ENCODE data around the gene PROX1. TPM values are rescaled to one million over a fixed set of nuclear protein-coding genes. Genes with fewer than 3 reads are reported as not detected.

Gene PROX1
- total RNA-seq, 4 donors from 2014 or later, result 1.9 to 3.2 (median 2.5) TPM

GRCh38 chr1:214067397-214067796 is 79.6 kb downstream of the PROX1 start:
- no peaks in the 10 kb centered on the region for H3K9me3 ChIP-seq
- 43 to 74% methylated on average over 3 to 7 of the region's 7 CpGs for WGBS, 2 donors (ENCODE audit: low coverage in 1 of 2)
- TF ChIP-seq EP300 (IDR thresholded peaks at IDR 0.05) (no peak), CTCF (IDR thresholded peaks at IDR 0.05) (no peak), POLR2A (IDR thresholded peaks at IDR 0.05) (no peak), POLR2AphosphoS5 (IDR thresholded peaks at IDR 0.05) (no peak)
- H3K4me3 ChIP-seq, result no peak overlapping the region
- no peak for ATAC-seq
- H3K36me3 ChIP-seq, result no peaks in the 10 kb centered on the region
- peaks cover 33% of the 10 kb centered on the region for H3K27me3 ChIP-seq
- no peak overlapping the region for H3K27ac ChIP-seq
- H3K4me1 ChIP-seq, result no peaks in the 10 kb centered on the region

- no peak overlapping the region for H3K27ac ChIP-seq
- WGBS, 2 donors (ENCODE audit: low coverage in 1 of 2), result 57 to 85% methylated on average over 7 to 9 of the region's 11 CpGs
Measured at GRCh38 chr1:214067853-214068703, 80.3 kb downstream of the PROX1 start.

GRCh38 chr1:214068979-214069378 is 81.2 kb downstream of the PROX1 start:
- no peaks in the 10 kb centered on the region for H3K36me3 ChIP-seq
- H3K9me3 ChIP-seq, result no peaks in the 10 kb centered on the region
- no peaks in the 10 kb centered on the region for H3K4me1 ChIP-seq
- TF ChIP-seq POLR2AphosphoS5 (IDR thresholded peaks at IDR 0.05), result no peak
- TF ChIP-seq EP300 (IDR thresholded peaks at IDR 0.05), result no peak
- TF ChIP-seq CTCF (IDR thresholded peaks at IDR 0.05), result no peak
- TF ChIP-seq POLR2A (IDR thresholded peaks at IDR 0.05), result no peak
- WGBS, 2 donors (ENCODE audit: low coverage in 1 of 2), result 0 to 40% methylated on average over 1 of the region's 1 CpG
- H3K27ac ChIP-seq, result no peak overlapping the region
- H3K4me3 ChIP-seq, result no peak overlapping the region
- H3K27me3 ChIP-seq, result peaks cover 49% of the 10 kb centered on the region
- ATAC-seq, result no peak

More at GRCh38 chr1:214067853-214068703, 80.3 kb downstream of the PROX1 start:
- no peaks in the 10 kb centered on the region for H3K9me3 ChIP-seq
- no peaks in the 10 kb centered on the region for H3K4me1 ChIP-seq
- no peak for ATAC-seq
- H3K27me3 ChIP-seq, result peaks cover 40% of the 10 kb centered on the region
- no peak overlapping the region for H3K4me3 ChIP-seq
- TF ChIP-seq POLR2AphosphoS5 (IDR thresholded peaks at IDR 0.05) (no peak), POLR2A (IDR thresholded peaks at IDR 0.05) (no peak), EP300 (IDR thresholded peaks at IDR 0.05) (no peak), CTCF (IDR thresholded peaks at IDR 0.05) (no peak)
- no peaks in the 10 kb centered on the region for H3K36me3 ChIP-seq

GRCh38 chr1:214071469-214071868 is 83.7 kb downstream of the PROX1 start:
- Histone ChIP-seq H3K36me3 (no peaks in the 10 kb centered on the region), H3K4me1 (no peaks in the 10 kb centered on the region), H3K27ac (no peak overlapping the region), H3K4me3 (no peak overlapping the region), H3K9me3 (no peaks in the 10 kb centered on the region), H3K27me3 (peaks cover 56% of the 10 kb centered on the region)
- TF ChIP-seq POLR2A (IDR thresholded peaks at IDR 0.05) (no peak), EP300 (IDR thresholded peaks at IDR 0.05) (no peak), CTCF (IDR thresholded peaks at IDR 0.05) (no peak), POLR2AphosphoS5 (IDR thresholded peaks at IDR 0.05) (no peak)
- WGBS, 2 donors (ENCODE audit: low coverage in 1 of 2), result 71 to 80% methylated on average over 1 of the region's 1 CpG
- ATAC-seq, result no peak
